H7 (cell line): Measurements from ENCODE around the gene DNAL4. TPM values are rescaled to one million over a fixed set of nuclear protein-coding genes. Genes with fewer than 3 reads are reported as not detected.

ENCODE experiments used
- DNase-seq: peaks from one replicate; pipeline ENCODE4 v3.0.0; 2012
- H3K27me3 ChIP-seq: 2 replicates; pipeline ENCODE4 v1.6.0; 2011; ENCODE audit warnings: mild to moderate bottlenecking, low read length; ENCODE audit not compliant: control insufficient read depth, insufficient read depth
- H3K36me3 ChIP-seq: replicated peaks from 2 replicates; pipeline ENCODE4 v1.5.1; 2011; ENCODE audit warnings: low read length; ENCODE audit not compliant: control insufficient read depth, insufficient read depth
- H3K4me3 ChIP-seq: 2 replicates; pipeline ENCODE4 v1.5.1; 2011; ENCODE audit warnings: low read depth, mild to moderate bottlenecking, control low read depth, low read length, moderate library complexity; ENCODE audit not compliant: insufficient read depth
- total RNA-seq: library from RNA; depleted of rRNA; stranded (reverse); fragments of >200 nt; shearing (Covaris generic); gene quantifications from 2 replicates; pipeline ENCODE4 v1.2.3, GENCODE V29; 2014

The DNAL4 gene
- total RNA-seq, 1 experiment from 2014 or later, result 26.8 TPM

DNA sequence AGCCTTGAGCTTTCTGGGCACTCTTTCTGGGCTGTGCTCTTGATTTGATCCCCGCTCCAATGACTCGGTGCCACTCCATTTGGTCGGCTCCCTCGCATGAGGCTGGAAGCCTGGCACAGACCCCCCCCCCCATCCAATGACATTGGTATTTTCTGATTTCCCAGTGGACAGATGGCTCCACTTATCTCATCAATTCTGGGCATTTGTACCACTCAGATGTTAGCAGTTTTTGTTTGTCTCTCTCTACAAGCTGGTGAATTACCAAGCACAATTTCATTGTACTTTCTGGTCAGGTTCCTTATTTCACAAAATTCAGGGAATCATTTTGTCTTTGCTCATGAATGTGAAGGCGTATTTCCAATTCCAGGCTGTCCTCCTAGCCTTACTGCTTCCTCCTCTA lies 9.1 kb downstream of the DNAL4 start:
- Histone ChIP-seq H3K36me3 (no peaks in the 10 kb centered on the region), H3K27me3 (no peaks in the 10 kb centered on the region), H3K4me3 (no peak overlapping the region)
- no peak for DNase-seq

DNA sequence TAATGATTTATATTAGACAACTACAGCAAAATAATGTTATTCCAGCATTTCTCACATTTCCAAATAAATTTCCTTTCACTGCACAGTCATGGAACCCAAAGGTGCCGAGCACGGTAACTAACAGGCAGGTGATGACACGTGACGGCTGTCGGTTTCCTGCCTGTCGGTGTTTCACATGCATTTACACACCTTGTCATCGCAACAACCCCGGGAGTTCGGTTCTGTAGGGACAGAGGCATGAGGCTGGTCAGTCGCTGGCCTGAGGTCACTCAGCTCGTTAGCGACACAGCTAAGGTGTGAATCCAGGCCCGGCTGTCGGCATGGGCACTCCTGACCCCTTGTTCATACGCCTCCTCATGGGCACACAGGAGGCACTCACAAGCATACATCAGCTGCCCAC lies 9.9 kb downstream of the DNAL4 start:
- Histone ChIP-seq H3K36me3 (no peaks in the 10 kb centered on the region), H3K27me3 (no peaks in the 10 kb centered on the region), H3K4me3 (no peak overlapping the region)
- DNase-seq, result no peak

DNA sequence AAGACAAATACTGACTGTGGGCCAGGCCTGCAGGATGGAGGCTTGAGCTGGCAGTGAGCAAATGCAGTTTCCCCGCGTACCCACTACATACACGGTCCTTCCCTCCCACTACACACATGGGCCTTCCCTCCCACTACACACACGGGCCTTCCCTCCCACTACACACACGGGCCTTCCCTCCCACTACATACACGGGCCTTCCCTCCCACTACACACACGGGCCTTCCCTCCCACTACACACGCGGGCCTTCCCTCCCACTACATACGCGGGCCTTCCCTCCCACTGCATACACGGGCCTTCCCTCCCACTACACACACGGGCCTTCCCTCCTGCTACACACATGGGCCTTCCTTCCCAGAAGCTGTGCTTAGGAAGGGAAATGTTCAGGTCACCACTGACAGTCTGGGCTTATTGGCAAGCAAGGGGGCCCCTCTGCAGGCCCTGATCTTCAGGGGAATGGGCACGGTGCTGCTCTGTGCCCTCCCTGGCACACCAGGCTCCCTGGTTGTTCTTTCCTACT lies 10.8 kb downstream of the DNAL4 start:
- DNase-seq, result no peak
- Histone ChIP-seq H3K36me3 (no peaks in the 10 kb centered on the region), H3K4me3 (no peak overlapping the region), H3K27me3 (no peaks in the 10 kb centered on the region)

DNA sequence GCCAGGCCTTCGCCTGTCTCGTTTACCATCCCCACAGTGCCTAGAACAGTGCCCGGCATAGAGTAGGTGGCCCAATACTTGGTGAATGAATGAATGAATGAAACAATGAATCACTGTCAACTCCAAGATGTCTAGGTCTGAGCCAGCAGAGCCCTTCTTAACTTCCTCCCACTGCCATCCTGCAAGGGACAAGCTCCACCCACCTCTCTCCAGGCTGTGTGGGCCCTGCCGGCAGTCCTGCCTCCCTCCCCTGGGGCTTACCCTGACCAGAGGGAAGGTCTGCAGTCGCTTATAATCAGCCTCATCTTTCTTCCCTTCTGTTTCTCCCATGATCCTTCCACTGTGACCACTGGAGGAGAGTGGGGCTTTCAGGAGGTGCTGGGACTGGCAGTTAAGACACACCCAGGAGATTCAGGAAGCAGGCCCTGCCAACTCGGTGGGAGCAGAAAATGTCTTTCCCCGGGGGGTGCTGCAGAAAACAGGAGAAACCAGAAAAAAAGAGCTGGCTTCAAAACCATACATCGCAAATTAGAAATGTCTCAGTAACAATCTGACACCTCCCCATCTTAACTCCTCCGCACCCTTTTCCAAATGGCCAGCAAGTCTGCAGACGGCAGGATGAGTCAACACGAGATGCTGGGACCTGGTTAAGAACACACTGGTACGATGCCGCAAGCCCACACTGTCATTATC lies 11.4 kb downstream of the DNAL4 start:
- H3K36me3 ChIP-seq, result no peaks in the 10 kb centered on the region
- DNase-seq, result peak; percentile 84
- no peaks in the 10 kb centered on the region for H3K27me3 ChIP-seq
- no peak overlapping the region for H3K4me3 ChIP-seq

DNA sequence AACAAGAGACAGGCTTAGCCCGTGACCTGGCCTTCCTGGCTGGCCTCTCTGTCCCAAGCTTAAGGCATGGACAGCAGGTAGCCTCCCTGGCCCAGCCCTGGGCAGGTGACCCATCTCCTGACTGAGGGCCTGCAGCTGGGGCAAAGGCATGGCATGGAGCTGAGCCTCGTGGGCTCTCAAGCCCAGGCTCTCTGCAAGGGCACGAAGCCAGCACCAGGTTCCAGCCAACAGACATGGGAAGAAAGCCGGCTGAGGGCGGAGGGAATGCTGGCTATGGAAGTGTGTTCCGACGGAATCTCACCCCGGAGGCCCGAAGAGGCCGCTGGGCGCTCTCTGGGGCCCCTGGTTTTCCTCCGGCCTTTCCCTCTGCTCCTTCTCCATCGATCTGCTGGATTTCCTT lies 12.9 kb downstream of the DNAL4 start:
- peak; percentile 48 for DNase-seq
- no peak overlapping the region for H3K4me3 ChIP-seq
- H3K36me3 ChIP-seq, result no peaks in the 10 kb centered on the region
- no peaks in the 10 kb centered on the region for H3K27me3 ChIP-seq

DNA sequence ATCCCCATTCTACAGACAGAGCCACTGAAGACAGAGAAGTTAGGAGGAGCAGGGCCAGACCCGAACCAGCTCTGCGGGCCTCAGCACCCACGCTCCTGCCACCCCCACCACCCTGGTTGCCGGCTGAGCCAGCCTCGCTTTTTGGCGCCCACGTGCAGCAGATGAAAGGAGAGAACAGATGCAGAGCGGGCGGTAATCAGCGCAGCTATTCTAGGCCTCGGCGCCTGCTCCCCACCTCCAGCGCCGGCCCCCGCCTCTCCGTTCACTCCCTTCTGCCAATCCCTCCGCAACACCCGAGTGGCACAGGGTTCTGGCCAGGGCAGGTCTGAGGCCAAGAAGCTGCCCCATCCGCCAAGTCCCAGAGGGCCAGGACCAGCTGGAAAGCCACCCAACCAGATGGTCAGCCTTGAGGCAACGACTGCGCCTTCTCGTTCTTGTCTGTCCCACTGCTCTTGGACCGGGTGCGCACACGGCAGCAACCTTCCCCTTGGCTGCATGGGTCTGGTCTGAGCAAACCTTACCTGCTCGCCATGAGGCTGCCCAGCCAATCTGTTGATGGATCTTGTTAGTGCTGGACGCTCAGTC lies 16.8 kb downstream of the DNAL4 start:
- no peaks in the 10 kb centered on the region for H3K36me3 ChIP-seq
- H3K4me3 ChIP-seq, result no peak overlapping the region
- peak; percentile 46 for DNase-seq
- no peaks in the 10 kb centered on the region for H3K27me3 ChIP-seq

DNA sequence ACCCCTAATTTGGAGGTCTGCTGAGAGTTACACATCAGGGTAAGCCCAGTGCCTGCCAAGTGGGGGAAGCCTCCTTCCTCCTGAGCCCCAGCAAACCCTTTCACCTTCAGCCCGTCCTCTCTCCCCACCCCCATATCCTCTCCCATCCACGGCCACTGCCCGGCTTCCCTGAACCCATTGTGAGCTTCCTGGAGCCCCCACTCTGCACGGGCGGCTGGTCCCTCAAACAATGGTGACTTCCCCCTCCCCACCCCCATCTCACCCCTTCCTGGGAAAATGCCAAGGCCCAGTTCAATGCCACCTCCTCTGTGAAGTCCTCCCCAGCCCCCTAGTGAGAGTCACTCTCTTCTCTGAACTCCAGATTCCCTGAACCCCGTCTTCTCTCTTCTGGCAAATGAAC lies 17.9 kb downstream of the DNAL4 start:
- peak; percentile 50 for DNase-seq
- no peaks in the 10 kb centered on the region for H3K36me3 ChIP-seq
- H3K27me3 ChIP-seq, result no peaks in the 10 kb centered on the region
- H3K4me3 ChIP-seq, result no peak overlapping the region

DNA sequence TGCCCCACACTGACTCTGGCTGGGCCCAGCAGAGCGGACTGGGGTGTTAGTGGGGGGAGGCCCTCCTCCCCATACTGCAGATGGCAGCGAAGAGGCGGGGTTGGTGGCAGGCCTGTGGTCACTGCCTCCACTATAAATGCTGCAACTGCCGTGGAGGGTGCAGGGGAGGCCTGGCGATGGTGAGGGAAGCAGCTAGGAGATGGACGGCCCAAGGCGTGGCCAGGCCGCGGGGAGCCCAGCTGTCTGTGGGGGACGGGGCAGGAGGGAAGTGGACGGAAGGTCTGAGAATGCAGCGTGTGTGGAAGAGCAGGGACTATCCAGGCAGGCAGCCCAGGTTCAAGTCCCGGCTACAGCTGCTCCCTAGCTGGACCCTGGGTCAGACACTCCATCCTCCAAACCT lies 18.3 kb downstream of the DNAL4 start:
- H3K27me3 ChIP-seq, result no peaks in the 10 kb centered on the region
- no peak overlapping the region for H3K4me3 ChIP-seq
- no peaks in the 10 kb centered on the region for H3K36me3 ChIP-seq
- DNase-seq, result peak; percentile 60

DNA sequence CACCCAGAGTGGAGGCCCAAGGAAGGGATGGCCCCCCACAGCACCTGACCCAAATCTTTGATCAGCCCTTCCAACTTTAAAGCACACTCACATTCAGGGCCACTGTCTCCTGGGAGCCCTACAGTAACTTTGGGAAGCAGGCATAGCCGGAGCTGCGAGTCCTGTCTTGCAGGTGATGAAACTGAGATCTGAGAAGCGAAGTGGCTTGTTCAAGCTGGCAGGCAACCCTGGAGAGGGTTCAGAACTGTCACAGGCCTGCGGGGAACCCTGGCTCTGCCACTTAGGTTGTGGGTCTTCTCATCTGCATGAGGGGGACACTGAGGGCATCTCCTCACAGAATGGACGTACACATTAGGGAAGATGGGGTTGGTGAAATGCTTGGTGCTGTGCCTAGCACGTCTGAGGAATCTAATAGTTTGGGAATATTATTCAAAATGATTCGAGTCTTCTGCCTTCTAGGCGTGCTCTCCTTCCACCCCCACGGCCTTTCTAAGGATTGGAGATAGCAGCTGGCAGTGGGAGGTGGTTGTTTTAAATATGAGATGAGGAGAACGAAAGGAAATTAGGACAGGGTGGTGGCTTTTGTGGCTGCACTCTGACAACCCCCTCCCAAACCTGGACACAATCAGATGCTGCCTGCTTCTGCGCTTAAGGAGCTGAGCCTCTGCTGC lies 19.3 kb downstream of the DNAL4 start:
- Histone ChIP-seq H3K27me3 (no peaks in the 10 kb centered on the region), H3K36me3 (no peaks in the 10 kb centered on the region), H3K4me3 (no peak overlapping the region)
- DNase-seq, result peak; percentile 26

DNA sequence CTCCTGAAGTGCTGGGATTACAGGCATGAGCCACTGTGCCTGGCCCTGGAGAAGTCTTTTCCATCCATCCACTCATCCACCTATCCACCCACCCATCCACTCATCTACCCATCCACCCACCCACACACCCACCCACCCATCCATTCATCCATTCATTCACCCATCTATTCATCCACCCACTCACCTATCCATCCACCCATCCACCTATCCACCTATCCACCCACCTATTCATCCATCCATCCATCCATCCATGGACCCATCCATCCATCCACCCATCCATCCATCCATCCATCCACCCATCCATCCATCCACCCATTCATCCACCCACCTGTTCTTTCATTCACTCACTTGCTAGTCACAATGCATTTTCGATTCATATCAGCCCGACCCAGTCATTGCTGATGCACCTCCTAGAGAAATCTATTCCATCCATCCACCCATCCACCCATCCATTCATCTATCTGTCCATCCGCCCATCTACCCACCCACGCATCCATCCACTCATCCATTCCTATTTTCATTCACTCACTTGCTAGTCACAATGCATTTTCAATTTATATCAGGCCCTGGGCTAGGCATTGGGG lies 20.5 kb downstream of the DNAL4 start:
- no peak for DNase-seq
- no peaks in the 10 kb centered on the region for H3K36me3 ChIP-seq
- no peak overlapping the region for H3K4me3 ChIP-seq
- H3K27me3 ChIP-seq, result no peaks in the 10 kb centered on the region

DNA sequence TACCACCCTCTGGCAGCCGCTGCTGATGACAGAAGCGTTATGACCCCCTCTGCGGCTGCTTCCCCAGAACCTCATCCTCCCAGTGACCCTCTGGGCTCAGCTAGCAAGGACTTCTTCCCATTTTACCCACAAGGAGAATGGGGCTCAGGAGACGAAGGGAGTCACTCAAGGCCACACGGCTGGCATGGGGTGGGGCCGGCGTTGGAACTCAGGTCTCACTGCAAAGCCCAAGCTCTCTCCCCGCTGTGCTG lies 21.4 kb downstream of the DNAL4 start:
- no peak for DNase-seq
- Histone ChIP-seq H3K36me3 (no peaks in the 10 kb centered on the region), H3K27me3 (no peaks in the 10 kb centered on the region), H3K4me3 (no peak overlapping the region)

DNA sequence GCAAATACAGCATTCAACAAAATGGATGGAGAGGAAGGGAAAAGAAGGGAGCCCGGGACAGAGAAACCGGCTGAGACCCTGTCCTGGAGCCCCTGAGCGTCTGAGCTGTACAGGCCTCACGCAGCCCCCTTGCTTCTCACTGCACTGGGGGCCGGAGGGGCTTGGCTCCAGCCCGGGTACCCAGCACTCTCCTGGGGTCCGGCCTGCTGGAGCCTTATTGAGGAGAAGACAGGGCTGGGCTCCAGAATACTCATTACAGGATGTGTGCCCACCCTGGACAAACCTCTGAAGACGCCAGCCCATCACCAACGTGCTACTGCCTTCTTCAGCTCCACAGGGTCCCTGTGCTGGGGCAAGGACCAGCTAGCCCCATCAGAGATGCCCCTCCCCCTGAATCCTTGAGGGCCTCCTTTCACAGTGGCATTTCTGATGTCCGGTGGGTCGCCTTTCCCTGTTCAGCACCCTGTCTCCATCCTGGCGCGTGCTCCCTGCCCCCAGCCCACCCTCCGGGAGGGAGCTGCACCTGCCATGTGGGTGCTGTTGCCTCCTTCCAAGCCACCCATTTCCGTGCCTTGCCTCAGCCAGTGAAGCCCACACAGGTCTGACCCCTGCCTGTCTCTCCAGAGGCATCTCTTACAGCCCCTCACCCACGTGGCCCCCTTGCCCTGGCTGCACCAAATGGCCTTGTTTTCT lies 23.5 kb downstream of the DNAL4 start:
- Histone ChIP-seq H3K27me3 (no peaks in the 10 kb centered on the region), H3K36me3 (no peaks in the 10 kb centered on the region), H3K4me3 (no peak overlapping the region)
- no peak for DNase-seq

DNA sequence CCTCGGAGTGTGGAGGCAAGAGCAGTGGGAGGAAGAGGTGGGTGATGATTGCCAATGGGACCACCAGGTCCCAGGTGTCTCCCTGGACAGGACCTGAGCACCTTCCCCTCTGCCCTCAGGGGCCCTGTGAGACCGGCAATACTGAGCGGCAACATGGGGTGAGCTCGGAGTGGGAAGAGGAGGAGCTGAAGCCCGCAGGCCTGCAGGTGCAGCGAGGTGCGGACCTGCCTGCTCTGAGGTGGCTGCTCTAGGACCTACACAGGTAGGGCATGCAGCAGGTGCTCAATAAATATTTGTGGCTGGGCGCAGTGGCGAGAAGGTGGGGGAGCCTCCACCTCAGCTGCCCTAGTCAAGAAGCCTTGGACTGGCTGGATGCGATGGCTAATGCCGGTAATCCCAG lies 25.9 kb downstream of the DNAL4 start:
- no peak overlapping the region for H3K4me3 ChIP-seq
- no peaks in the 10 kb centered on the region for H3K27me3 ChIP-seq
- no peaks in the 10 kb centered on the region for H3K36me3 ChIP-seq
- no peak for DNase-seq

DNA sequence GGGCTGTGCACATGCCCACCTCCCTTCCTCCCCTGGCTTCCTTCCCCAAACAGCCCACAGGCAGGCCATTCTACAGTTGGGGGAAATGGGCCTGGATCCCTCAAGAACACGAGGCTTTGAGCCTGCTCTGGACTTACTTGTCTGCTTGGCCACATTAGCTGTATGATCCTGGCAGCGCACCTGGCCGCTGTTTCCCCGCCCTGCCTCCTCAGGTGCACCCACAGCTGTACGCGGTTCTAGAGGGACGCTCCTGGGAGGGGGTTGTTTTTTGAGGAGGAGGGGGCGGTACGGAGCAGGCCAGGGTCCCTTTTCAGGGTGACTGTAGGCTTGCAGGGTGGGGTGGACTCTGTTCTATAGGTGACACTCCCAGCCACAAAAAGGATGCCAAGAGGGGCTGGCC lies 26.6 kb downstream of the DNAL4 start:
- DNase-seq, result no peak
- Histone ChIP-seq H3K36me3 (no peaks in the 10 kb centered on the region), H3K4me3 (no peak overlapping the region), H3K27me3 (no peaks in the 10 kb centered on the region)
